HG02623 (cell line): Measurements from ENCODE around the gene YAE1.

ENCODE experiments used
- ATAC-seq: cut with Tn5 transposase; IDR thresholded peaks from one replicate; pipeline ENCODE4 v1.9.1; 2021; ENCODE audit warnings: moderate library complexity; ENCODE audit not compliant: unreplicated experiment

The YAE1 gene

DNA sequence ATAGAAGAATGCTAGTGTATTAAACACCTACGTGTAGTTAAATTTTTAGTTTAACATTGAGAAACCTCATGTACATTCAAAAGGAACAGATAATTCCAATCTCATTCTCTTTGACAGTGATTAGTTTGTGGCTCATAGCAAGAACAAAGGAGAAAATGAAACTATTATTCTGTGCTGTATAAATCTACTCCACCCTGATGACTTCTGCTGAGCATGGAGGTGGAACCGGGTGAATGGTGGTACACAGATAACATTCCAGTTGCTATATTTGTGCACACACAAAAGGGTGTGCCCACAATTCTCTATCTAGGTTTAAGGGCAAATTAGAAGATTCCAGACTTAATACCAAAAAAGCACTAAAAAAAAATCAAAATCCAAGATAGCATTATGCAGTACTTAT, 40.1 kb downstream of the YAE1 start:
- ATAC-seq: no peak

- ATAC-seq: no peak
Measured at GRCh38 chr7:39606941-39607340, 40.7 kb downstream of the YAE1 start.

DNA sequence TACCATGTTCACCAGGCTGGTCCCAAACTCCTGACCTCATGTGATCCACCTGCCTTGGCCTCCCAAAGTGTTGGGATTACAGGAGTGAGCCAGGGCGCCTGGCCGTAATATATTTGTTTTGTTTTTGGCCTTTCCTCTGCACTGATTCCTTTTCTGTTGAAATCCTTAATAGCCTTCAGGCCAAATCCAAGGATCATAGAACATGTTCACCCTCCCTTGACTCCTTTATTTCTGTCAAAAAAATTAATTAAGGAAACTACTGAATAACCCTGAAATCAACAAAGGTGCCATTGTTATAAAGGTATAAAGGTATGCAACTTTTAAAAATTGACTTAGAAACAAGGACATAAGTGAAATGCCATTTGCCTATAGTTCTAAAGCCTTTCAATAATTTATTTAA, 41.7 kb downstream of the YAE1 start:
- ATAC-seq: no peak

DNA sequence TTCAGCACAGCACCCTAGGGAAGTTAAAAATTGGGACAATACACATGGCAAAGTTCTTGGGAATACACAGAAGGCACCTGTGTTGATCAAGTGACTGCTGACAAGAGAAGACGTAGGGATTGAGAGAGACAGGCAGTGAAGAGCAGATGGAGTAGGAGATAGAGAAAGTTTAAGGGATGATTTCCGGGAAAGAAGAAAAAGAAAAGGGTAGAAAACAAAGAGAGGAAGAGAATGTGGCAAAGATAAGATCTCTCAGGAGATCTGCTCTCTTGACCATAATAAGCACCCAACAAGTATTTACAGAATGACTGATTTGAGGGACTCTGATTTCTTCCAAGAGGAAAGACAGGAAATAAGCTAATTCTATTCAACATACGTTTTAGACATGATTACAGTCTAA, 42.1 kb downstream of the YAE1 start:
- no peak for ATAC-seq

GRCh38 chr7:39609113-39609934, 43.1 kb downstream of the YAE1 start:
- ATAC-seq: no peak

DNA sequence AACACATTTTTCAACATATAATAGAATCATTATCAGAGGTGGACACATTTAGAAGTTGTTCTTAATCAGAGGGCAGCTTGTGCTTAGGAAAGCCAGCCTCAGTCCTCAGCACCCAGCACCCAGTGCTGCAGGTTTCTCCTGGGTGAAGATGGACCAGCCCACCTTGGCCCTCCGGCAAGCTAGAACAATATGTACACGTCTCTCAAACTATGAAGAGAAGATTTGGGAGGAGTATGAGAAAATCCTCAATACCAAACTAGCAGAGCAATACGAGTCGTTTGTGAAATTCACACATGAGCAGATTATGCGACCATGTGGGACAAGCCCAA, 43.7 kb downstream of the YAE1 start:
- ATAC-seq: no peak

- no peak for ATAC-seq
Measured at GRCh38 chr7:39613577-39613976, 47.4 kb downstream of the YAE1 start.

DNA sequence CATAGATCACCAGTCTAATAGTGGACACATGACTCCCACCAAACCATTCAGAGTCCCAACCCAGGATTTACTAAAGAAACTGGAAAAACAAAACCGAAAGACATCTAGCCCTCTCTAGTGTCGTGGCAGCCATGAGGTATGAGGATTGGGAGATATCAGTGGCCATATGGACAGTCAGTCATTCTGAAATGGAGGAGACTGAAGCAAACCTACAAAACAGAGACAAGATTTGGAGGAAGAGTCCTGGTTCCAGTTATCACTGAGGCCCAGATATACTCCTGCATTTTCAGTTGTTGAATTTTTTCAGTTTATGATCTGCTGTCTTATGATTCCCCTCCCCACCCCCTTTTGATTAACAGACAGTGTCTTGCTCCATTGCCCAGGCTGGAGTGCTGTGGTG, 48.1 kb downstream of the YAE1 start:
- no peak for ATAC-seq

- no peak for ATAC-seq
Measured at GRCh38 chr7:39615350-39615975, 49.3 kb downstream of the YAE1 start.

DNA sequence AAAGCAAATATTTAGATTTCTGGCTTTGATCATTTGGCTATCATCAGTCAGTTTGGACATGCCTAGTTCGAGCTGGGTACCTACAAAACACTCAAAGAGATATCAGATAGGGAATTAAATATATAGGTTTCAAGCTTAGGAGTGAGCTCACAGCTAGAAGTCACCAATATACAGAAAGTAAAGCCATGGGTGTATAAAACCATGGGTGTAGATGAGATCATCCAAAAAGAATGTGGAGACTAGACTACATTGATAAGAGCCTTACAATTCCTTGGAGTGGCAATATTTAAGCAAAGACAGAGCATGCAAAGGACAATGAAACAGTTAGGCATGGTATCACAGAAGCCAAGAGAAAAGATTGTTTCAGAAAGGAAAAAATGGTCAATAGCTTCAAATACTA, 49.9 kb downstream of the YAE1 start:
- no peak for ATAC-seq

DNA sequence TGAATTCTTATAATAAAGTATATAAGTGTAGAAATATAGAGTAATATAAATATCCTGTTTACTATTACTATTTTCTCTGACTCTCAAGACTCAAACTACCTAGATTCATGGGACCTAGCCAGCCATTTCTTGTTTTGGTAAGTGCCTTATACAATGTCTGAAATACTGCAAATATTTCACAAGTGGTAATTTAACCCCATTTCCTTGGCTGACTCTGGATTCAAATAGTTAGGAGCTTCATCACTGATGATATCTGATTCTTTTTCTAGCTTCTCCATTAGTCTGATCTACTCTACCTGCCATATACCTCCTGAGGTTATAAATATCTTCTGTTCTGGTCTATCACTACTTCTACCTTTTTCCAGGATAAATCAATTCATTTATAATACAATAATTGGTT, 50.8 kb downstream of the YAE1 start:
- no peak for ATAC-seq

GRCh38 chr7:39618868-39619267, 52.7 kb downstream of the YAE1 start:
- ATAC-seq: no peak

DNA sequence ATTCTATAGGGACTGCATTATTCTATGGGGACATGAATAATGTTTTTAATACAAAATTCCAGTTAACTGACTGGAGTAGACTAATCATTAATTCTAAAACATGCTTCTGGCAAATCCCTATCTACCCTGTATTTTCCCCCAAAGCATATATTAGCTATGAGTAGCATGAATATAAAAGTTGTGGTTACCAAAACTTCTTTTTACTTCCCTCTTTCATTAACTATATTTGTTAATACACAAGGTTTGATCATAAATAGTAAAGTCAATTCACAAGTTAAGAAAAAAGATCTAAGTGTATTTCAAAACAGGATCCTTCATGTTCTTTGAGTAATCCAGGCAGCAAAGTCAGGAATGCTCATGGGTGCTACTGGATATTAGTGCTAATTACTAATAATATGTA, 54.3 kb downstream of the YAE1 start:
- no peak for ATAC-seq

DNA sequence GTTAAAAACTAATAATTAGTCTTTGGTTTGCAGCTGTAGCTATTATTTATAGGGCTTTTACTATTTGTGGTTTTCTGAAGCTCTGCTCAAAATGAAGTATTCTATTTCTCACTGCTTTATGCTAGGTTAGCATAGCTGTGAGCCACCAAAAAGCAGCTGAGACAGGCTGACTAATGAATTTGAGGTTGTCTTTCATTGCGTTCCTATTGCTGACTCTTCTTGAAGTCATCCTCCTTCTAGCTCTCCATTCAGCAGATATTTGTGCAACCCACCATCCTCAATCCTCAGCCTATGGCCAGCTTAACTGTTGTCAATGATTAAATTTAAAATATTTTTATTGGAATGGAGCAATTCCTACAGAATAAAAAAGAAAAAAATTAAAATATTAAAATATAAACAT, 55.1 kb downstream of the YAE1 start:
- ATAC-seq: no peak

GRCh38 chr7:39621784-39622411, 55.7 kb downstream of the YAE1 start:
- no peak for ATAC-seq
